NCI-H1694 treated with DMSO at 0.1 percent for 48 hours (cell line): ENCODE measurements around the gene EXTL2.
"Not testable (repeated sequence)": the region's sequence is repeated elsewhere in the genome, so short reads cannot be mapped to it uniquely, and the experiment has no call there.

Experiments
- DNase-seq: peaks from one replicate; lab custom pipeline; 2025; lab: John Stamatoyannopoulos, UW

Gene EXTL2

GRCh38 chr1:100902365-100902764 lies 7.7 kb upstream of the EXTL2 start:
- DNase-seq, result no peak

GRCh38 chr1:100896481-100896982 lies 1.9 kb upstream of the EXTL2 start:
- peak; percentile 20 for DNase-seq

GRCh38 chr1:100895540-100896480 lies 1.2 kb upstream of the EXTL2 start, which contains the start of gene SLC30A7:
Gene SLC30A7 (plus strand): TSS chr1:100896090. CDS start chr1:100896263, 173 bp downstream.
- peak; percentile 76 for DNase-seq

- DNase-seq, result no peak
Observed at GRCh38 chr1:100893718-100894117, 924 bp downstream of the EXTL2 start.

- DNase-seq, result no peak
Observed at GRCh38 chr1:100892554-100892953, 2.1 kb downstream of the EXTL2 start.

DNA sequence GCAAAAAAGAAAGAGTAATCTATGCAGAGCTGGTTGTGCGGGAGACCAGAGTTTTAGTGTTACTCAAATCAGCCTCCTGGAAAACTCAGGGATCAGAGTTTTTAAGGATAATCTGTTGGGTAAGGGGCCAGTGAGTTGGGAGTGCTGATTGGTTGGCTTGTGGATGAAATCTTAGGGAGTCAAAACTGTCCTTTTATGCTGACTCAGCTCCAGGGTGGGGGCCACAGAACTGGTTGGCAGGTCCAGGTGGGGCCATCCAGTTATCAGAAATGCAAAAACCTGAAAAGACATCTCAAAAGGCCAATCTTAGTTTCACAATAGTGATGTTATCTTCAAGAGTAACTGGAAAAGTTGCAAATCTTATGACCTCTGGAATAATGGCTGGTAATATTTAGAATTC lies 3.3 kb downstream of the EXTL2 start:
- DNase-seq, result no peak

GRCh38 chr1:100889869-100890482 lies 4.7 kb downstream of the EXTL2 start:
- DNase-seq, result not testable (repeated sequence)

DNA sequence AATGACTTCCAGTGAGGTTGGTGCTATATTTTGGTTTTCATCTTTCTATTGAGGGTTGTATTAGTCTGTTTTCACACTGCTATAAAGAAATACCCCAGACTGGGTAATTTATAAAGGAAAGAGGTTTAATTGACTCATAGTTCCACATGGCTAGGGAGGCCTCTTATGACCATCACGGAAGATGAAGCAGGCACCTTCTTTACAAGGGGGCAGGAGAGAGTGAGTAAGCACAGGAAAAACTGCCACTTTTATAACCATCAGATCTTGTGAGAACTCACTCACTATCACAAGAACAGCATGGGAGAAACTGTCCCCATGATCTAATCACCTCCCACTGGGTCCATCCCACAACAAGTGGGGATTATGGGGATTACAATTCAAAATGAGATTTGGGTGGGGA lies 5.6 kb downstream of the EXTL2 start:
- not testable (repeated sequence) for DNase-seq

GRCh38 chr1:100883963-100884362 lies 10.7 kb downstream of the EXTL2 start:
- no peak for DNase-seq

- DNase-seq, result no peak
Observed at GRCh38 chr1:100882698-100883097, 11.9 kb downstream of the EXTL2 start.

GRCh38 chr1:100881687-100882086 lies 13.0 kb downstream of the EXTL2 start:
- DNase-seq, result no peak

GRCh38 chr1:100879422-100879821 lies 15.2 kb downstream of the EXTL2 start:
- no peak for DNase-seq

DNA sequence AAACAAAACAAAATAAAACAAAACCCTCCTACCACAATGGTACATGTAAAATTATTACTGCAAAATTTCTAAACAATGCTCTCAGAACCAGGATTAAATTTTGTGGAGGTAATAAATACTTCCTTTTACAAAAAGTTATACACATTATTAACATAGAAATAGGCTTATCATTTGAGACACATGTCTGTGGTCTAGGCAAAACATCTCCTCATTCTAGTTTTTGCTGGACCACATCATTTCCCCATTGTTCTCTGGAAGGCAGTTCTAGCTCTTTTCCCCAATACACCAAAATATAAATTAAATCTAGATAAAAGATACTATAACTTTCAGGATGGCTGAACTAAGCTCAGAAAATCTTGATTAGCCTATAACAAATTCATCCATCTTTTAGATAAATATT lies 18.4 kb downstream of the EXTL2 start:
- DNase-seq, result no peak

DNA sequence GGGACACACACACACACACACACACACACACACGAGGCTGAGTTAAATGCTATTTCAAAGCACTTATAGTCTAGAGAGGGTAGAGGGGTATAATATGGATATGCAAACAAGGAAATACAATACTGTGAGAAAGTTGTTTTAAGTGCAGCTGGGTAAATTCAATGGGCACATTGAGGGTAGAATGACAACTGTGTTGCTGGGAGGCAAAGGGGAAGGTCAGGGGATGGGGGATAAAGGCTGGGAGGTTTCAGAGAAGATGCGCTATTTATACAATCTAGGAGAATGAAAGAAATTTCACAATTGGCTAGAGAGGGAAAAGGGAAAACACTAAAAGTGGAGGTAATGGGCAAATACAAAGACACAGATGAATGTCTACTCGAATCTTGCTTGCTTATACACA lies 19.4 kb downstream of the EXTL2 start:
- no peak for DNase-seq

- no peak for DNase-seq
Observed at GRCh38 chr1:100874433-100874832, 20.2 kb downstream of the EXTL2 start.

GRCh38 chr1:100869996-100870395 lies 24.6 kb downstream of the EXTL2 start:
- no peak for DNase-seq

DNA sequence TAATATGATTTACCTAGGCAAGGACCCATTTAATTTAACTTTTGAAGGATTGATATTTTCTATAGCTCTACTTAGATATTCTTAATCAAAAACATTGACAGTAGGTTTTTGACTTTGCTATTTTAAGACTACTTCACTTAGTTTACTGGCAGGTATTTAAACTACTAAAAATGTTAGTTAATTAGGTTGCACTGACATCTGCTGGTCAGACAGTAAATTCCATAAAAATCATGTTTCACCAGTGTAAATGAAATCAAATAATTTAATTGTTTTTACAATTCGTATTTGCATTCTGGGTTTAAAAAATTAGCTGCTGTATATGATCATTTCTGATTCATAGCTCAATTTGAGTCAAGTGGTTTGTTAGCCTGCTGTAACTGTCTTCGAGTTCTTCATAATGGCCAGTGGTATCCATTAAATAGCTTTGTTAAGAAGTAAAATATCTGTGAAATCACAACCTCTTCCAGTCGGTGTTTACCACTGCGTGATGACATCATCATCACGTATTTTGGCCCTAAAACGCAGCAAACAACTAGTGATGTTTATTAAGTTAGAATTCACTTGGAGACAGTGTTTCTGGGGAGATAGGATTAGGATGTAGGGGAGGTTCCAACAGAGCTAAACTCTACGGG lies 26.2 kb downstream of the EXTL2 start:
- peak; percentile 51 for DNase-seq

DNA sequence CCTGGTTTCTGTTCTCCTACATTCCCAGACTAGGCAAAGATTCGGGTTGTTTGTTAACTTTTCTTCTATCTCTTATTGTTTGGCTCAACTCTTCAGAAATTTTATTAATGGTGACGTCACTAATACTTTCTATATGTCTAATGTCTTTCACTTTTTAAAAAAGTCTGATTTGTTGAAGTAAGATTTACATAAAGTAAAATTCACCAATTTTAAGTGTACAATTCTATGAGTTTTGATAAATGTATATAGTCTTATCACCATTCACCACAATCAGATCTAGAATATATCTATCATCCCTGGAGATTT lies 27.8 kb downstream of the EXTL2 start:
- DNase-seq, result no peak

DNA sequence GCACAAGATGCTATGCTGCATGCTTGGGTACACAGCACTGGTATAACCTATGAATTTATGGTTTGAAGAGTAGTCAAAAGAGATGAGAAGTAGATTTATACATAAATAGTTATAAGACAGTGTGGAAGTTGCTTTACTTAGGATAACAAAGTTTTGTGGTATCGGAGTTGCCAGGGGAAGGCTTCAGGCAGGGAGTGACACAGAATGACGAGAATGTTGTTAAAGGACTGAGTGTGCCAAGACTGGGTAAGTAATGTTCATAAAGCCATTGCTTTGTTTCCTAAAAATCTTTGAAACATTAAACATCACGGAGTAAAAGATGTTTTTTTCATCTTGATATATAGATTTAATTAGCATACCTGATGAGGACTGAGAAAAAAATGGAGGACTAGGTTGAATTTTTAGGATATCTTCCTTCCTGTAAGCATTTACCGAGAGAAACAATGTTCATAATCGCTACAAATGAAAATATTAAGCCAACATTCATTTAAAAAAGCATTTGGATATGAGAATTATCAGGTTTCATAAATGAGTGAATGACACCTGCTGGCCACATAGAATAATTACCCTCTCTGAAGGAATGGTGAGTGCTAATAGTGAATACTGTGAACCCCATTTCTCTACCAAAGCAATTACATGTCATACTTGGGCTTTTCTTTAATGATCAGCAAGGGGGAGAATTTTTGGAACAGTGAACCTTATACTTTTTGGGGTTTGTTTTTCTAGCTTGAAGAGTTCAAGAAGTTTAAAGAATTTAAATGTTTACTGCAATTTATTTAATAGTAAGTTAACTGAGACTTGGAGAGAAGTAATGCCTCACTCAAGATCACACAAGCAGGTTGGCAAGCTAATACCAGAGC lies 28.4 kb downstream of the EXTL2 start:
- peak; percentile 74 for DNase-seq

DNA sequence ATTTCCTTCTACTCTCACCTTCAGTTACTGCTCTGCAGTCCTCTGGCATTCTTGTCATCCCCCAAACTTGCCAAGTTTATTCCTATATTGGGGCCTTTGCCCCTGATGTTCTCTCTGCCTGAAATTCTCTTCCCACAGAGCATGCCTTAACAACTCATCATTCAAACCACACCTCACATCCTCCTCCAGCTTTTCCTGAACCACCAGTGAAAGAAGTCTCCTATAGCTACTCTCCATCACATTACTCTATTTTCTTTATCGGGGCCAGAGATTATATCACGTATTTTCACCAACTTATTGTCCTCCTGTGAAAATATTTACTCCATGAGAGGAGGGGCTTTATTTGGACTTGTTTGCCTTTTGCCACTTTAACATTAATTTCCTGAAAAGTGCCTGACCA lies 32.1 kb downstream of the EXTL2 start:
- DNase-seq, result no peak

- no peak for DNase-seq
Observed at GRCh38 chr1:100861379-100861778, 33.3 kb downstream of the EXTL2 start.
